Stomach (tissue), 4 donors: ENCODE data around the gene CHN1.

Experiments
- POLR2A ChIP-seq, 4 donors: fragments of 450-650 bp; IDR thresholded peaks; one replicate each; pipeline ENCODE4 v1.6.1; 2016; ENCODE audit warnings: antibody characterized with exemption in 4 of 4, control low read depth in 2 of 4, mild to moderate bottlenecking in 1 of 4, moderate library complexity in 1 of 4
- POLR2AphosphoS5 ChIP-seq, 3 donors: sonication (generic); formaldehyde crosslinking; IDR thresholded peaks; one replicate each; pipeline ENCODE4 v1.6.1; 2016; ENCODE audit warnings: antibody characterized with exemption in 3 of 3
- TF ChIP-seq, protein P1 (sequence below), 7 experiments: fragments of 450-650 bp in 4 of 7; fragments of 200-600 bp in 3 of 7; sonication (generic) in 3 of 7; IDR thresholded peaks; one replicate each; pipeline ENCODE4 v1.5.1; 2016 to 2019; ENCODE audit warnings: antibody characterized with exemption in 7 of 7, control low read depth in 2 of 7, mild to moderate bottlenecking in 1 of 7

DNA sequence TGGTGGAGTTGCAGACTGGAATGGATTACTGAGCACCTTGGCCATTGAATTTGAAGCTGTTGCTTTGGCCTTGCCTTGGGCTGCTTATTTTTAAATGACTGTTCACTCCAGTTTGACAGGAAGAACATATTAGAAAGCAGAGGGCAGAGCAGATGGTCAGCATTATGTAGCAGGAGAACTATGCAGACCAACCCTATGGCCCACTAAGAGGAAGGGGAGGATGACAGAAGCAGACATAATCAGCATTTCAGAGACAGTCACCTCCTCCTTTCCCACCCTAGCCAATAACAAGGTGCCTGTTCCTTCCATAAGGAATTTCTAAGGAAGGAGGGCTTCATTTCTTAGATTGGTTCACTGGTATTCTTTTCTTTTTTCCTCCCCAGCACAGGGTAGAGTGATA is 243.3 kb downstream of the CHN1 start:
- no peak for TF ChIP-seq POLR2AphosphoS5 (IDR thresholded peaks at IDR 0.05)
- TF ChIP-seq, protein P1, sequence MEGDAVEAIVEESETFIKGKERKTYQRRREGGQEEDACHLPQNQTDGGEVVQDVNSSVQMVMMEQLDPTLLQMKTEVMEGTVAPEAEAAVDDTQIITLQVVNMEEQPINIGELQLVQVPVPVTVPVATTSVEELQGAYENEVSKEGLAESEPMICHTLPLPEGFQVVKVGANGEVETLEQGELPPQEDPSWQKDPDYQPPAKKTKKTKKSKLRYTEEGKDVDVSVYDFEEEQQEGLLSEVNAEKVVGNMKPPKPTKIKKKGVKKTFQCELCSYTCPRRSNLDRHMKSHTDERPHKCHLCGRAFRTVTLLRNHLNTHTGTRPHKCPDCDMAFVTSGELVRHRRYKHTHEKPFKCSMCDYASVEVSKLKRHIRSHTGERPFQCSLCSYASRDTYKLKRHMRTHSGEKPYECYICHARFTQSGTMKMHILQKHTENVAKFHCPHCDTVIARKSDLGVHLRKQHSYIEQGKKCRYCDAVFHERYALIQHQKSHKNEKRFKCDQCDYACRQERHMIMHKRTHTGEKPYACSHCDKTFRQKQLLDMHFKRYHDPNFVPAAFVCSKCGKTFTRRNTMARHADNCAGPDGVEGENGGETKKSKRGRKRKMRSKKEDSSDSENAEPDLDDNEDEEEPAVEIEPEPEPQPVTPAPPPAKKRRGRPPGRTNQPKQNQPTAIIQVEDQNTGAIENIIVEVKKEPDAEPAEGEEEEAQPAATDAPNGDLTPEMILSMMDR (IDR thresholded peaks at IDR 0.05): no peak
- TF ChIP-seq POLR2A (IDR thresholded peaks at IDR 0.05): no peak
